ENCODE measurements around the gene TNS3. TPM values are rescaled to one million over a fixed set of nuclear protein-coding genes. Genes with fewer than 3 reads are reported as not detected.

TNS3 gene
- total RNA-seq, 1 experiment from 2014 or later = 9.5 TPM

GRCh38 chr7:47266799-47267198 lies 315.1 kb downstream of the TNS3 start:
- no CpG with 5 or more reads among the region's 6 CpGs for WGBS (ENCODE audit: extremely low coverage, insufficient read length, low lambda C conversion rate)
- no peak overlapping the region for H3K14ac ChIP-seq (ENCODE audit: insufficient read depth, low read length)
- no peak overlapping the region for H3K9ac ChIP-seq (ENCODE audit: extremely low read depth, insufficient read length, low read length)
- no peak overlapping the region for H2BK120ac ChIP-seq (ENCODE audit: low read depth, low read length, poor library complexity, severe bottlenecking)
- H2BK5ac ChIP-seq (ENCODE audit: insufficient read length, low read length) = no peak overlapping the region
- no peak overlapping the region for H3T11ph ChIP-seq (ENCODE audit: low read length)
- Mint-ChIP-seq H3K27ac (no peak overlapping the region), H3K36me3 (ENCODE audit: insufficient read depth in 1 of 3, low read depth in 3 of 3) (no peaks in the 10 kb centered on the region), H3K4me3 (no peak overlapping the region), H3K4me1 (peaks cover 6% of the 10 kb centered on the region in 2 experiments), H3K9me3 (peaks cover 0 to 2% of the 10 kb centered on the region in 2 experiments; a peak in 2 of 5 replicates), H3K27me3 (ENCODE audit: low read depth) (peaks cover 2% of the 10 kb centered on the region)
- H3K23ac ChIP-seq (ENCODE audit: insufficient read length, low read depth, low read length) = no peak overlapping the region
- H3K79me2 ChIP-seq (ENCODE audit: insufficient read depth, low read length) = no peaks in the 10 kb centered on the region
- H3K4me2 ChIP-seq (ENCODE audit: insufficient read depth, insufficient read length, low read length) = no peak overlapping the region
- H2BK20ac ChIP-seq (ENCODE audit: low read depth, low read length, poor library complexity, severe bottlenecking) = no peak overlapping the region
- H2BK12ac ChIP-seq (ENCODE audit: insufficient read length, low read depth, low read length) = no peak overlapping the region
- no peaks in the 10 kb centered on the region for H3K27me3 ChIP-seq (ENCODE audit: insufficient read depth, low read length)
- H2BK15ac ChIP-seq (ENCODE audit: low read depth, low read length) = no peak overlapping the region
- no peaks in the 10 kb centered on the region for H3K23me2 ChIP-seq (ENCODE audit: insufficient read length, low read depth, low read length, poor library complexity, severe bottlenecking)
- no peak for TF ChIP-seq CTCF (conservative IDR thresholded peaks at IDR 0.05)
- no peak overlapping the region for H2AFZ ChIP-seq (ENCODE audit: low read length)
- H3K79me1 ChIP-seq (ENCODE audit: insufficient read depth, low read depth, low read length, poor library complexity, severe bottlenecking) = no peaks in the 10 kb centered on the region
- no peak overlapping the region for H3K56ac ChIP-seq (ENCODE audit: insufficient read length, low read depth, low read length)
- no peak overlapping the region for H2AK5ac ChIP-seq (ENCODE audit: insufficient read length, low read length)
- H3K9me3 ChIP-seq (ENCODE audit: control insufficient read depth, low read depth, low read length) = no peaks in the 10 kb centered on the region
- no peak for DNase-seq
- no peak overlapping the region for H3K18ac ChIP-seq (ENCODE audit: insufficient read length, low read depth, low read length)
- no peaks in the 10 kb centered on the region for H3K4me1 ChIP-seq (ENCODE audit: insufficient read depth, low read length)
- no peak overlapping the region for H4K8ac ChIP-seq (replicated peaks; ENCODE audit: insufficient read length, low read depth, low read length)
- H3K4ac ChIP-seq (ENCODE audit: low read depth, low read length) = no peak overlapping the region
- no peaks in the 10 kb centered on the region for H4K20me1 ChIP-seq (ENCODE audit: control insufficient read depth, insufficient read depth, insufficient read length)
- no peak overlapping the region for H4K91ac ChIP-seq (ENCODE audit: insufficient read length, low read depth, low read length)
- H4K5ac ChIP-seq (ENCODE audit: insufficient read length, low read depth, low read length) = no peak overlapping the region
- no peak overlapping the region for H3K27ac ChIP-seq (ENCODE audit: insufficient read length, low read depth, low read length)
